ENCODE results near the gene PRPSAP1.
"Not testable (repeated sequence)": the region's sequence is repeated elsewhere in the genome, so short reads cannot be mapped to it uniquely, and the experiment has no call there.

The PRPSAP1 gene

DNA sequence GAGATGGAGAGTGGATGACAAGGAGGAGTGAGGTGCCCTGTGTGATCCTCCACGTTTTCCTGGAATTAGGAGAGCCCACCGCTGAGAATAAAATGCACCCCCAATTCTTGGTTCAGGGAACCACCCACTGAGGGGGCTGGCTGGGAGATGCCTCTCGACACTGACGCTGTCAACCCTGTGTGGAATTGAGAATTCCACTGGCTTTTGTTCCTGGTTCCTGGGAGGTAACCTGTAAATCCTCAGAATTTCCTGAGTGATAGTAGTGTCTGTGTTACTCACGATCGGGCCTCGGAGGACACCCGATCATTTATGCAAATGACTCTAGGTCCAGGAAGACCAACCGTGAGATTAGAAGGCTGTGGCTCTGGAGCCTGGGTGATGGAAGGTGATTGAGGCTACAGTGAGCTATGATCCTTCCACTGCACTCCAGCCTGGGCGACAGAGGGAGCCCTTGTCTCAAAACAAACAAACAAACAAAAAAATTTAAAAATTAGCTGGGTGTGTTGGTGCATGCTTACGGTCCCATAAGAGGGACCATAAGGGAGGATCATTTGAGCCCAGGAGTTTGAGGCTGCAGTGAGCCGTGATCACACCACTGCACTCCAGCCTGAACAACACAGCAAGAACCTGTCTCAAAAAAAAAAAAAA, 11.7 kb upstream of the PRPSAP1 start:
- H3K36me3 Mint-ChIP-seq (ENCODE audit: low read depth) = no peaks in the 10 kb centered on the region
- TF ChIP-seq, protein P1, sequence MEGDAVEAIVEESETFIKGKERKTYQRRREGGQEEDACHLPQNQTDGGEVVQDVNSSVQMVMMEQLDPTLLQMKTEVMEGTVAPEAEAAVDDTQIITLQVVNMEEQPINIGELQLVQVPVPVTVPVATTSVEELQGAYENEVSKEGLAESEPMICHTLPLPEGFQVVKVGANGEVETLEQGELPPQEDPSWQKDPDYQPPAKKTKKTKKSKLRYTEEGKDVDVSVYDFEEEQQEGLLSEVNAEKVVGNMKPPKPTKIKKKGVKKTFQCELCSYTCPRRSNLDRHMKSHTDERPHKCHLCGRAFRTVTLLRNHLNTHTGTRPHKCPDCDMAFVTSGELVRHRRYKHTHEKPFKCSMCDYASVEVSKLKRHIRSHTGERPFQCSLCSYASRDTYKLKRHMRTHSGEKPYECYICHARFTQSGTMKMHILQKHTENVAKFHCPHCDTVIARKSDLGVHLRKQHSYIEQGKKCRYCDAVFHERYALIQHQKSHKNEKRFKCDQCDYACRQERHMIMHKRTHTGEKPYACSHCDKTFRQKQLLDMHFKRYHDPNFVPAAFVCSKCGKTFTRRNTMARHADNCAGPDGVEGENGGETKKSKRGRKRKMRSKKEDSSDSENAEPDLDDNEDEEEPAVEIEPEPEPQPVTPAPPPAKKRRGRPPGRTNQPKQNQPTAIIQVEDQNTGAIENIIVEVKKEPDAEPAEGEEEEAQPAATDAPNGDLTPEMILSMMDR (IDR thresholded peaks at IDR 0.05; ENCODE audit: unreplicated experiment in 3 of 3) = peak in 2 of 3 experiments; percentile 12 to 20
- H3K27ac Mint-ChIP-seq = peak overlapping the region in 1 of 3 experiments; percentile 65
- no peaks in the 10 kb centered on the region for H3K9me3 Mint-ChIP-seq
- peaks cover 10% of the 10 kb centered on the region for H3K27me3 Mint-ChIP-seq (ENCODE audit: low read depth)
- no peak overlapping the region for H3K4me3 Mint-ChIP-seq
- peaks cover 36% of the 10 kb centered on the region for H3K4me1 Mint-ChIP-seq

DNA sequence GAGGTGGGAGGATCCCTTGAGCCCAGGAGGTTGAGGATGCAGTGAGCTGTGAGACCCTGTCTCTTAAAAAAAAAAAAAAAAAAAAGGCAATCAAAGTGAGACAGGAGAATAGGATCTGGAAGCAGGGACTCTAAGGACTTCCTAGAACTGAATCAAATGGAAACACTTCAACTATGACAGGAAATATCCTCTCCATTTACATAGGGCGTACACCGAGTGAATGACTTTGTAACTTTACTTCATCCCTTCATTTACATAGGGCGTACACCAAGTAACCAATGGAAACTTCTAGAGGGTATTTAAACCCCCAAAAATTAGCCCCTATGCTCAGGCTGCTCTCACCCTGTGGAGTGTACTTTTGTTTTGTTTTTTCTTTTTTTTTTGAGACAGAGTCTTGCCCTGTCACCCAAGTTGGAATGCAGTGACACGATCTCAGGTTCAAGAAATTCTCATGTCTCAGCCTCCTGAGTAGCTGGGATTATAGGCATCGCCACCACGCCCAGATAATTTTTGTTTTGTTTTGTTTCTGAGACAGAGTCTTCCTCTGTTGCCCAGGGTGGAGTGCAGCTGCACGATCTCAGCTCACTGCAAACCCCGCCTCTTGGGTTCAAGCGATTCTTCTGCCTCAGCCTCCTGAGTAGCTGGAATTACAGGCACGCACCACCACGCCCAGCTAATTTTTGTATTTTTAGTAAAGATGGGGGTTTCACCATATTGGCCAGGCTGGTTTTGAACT, 9.6 kb upstream of the PRPSAP1 start:
- H3K4me1 Mint-ChIP-seq = peaks cover 20% of the 10 kb centered on the region
- H3K27ac Mint-ChIP-seq = no peak overlapping the region
- peaks cover 5% of the 10 kb centered on the region for H3K27me3 Mint-ChIP-seq (ENCODE audit: low read depth)
- H3K9me3 Mint-ChIP-seq = no peaks in the 10 kb centered on the region
- TF ChIP-seq, protein P1 (IDR thresholded peaks at IDR 0.05; ENCODE audit: unreplicated experiment in 3 of 3) = no peak
- H3K36me3 Mint-ChIP-seq (ENCODE audit: low read depth) = no peaks in the 10 kb centered on the region
- no peak overlapping the region for H3K4me3 Mint-ChIP-seq

DNA sequence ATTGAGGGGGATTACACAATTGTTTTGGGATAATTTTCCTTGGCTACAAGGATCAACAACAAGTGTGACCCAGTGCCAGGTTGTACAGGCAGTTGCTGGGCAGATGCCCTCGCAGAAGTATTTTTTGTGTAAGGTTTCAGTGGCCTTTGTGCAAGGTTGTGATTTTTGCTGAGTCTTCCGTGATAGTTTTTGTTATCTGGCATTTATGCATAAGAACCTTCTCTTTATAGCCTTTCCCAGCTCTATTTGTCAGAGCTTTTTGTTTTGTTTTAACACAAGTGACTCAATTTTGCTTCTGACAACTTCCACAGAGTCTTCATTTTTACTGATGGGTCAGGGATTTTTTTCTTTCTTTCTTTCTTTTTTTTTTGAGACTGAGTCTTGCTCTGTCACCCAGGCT, 6.7 kb upstream of the PRPSAP1 start:
- H3K4me1 Mint-ChIP-seq = peaks cover 13% of the 10 kb centered on the region
- peak overlapping the region in 2 of 3 experiments; percentile 24 to 29 for H3K27ac Mint-ChIP-seq
- no peaks in the 10 kb centered on the region for H3K9me3 Mint-ChIP-seq
- no peaks in the 10 kb centered on the region for H3K36me3 Mint-ChIP-seq (ENCODE audit: low read depth)
- H3K27me3 Mint-ChIP-seq (ENCODE audit: low read depth) = peaks cover 3% of the 10 kb centered on the region
- H3K4me3 Mint-ChIP-seq = no peak overlapping the region
- TF ChIP-seq, protein P1 (IDR thresholded peaks at IDR 0.05; ENCODE audit: unreplicated experiment in 3 of 3) = no peak

DNA sequence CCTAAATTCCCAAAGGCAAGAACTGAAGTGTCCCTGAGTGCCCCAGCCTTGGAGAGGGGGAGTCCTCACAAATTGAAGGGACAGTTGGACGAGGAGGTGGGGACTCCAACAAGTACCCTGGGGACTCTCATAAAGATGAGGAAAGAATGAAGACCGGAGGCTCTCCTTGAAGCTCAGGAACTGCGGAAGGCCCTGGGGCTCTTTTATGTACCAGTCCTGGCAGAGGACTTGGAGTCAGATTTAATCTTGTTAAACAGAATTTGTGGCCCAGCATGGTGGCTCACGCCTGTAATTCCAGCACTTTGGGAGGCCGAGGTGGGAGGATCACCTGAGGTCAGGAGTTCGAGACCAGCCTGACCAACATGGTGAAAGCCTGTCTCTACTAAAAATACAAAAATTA, 6.1 kb upstream of the PRPSAP1 start:
- H3K4me1 Mint-ChIP-seq = peaks cover 13% of the 10 kb centered on the region
- not testable (repeated sequence) for H3K9me3 Mint-ChIP-seq; H3K27me3 Mint-ChIP-seq (ENCODE audit: low read depth); H3K27ac Mint-ChIP-seq; H3K36me3 Mint-ChIP-seq (ENCODE audit: low read depth); H3K4me3 Mint-ChIP-seq

DNA sequence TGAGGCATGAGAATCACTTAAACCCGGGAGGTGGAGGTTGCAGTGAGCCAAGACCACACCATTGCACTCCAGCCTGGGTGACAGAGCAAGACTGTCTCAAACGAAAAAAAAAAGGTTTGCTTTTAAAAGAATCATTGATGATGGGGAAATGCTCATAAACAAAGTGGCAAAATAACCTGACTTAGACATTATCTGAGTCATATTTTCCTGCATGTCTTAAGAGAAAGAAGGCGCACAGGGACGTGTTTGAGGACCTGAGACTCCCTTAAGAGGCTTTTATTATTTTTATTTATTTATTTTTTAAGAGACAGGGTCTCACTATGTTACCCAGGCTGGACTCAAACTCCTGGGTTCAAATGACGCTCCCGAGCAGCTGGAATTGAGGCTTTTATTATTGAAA, 5.7 kb upstream of the PRPSAP1 start:
- no peaks in the 10 kb centered on the region for H3K36me3 Mint-ChIP-seq (ENCODE audit: low read depth)
- TF ChIP-seq, protein P1 (IDR thresholded peaks at IDR 0.05; ENCODE audit: unreplicated experiment in 3 of 3) = no peak

DNA sequence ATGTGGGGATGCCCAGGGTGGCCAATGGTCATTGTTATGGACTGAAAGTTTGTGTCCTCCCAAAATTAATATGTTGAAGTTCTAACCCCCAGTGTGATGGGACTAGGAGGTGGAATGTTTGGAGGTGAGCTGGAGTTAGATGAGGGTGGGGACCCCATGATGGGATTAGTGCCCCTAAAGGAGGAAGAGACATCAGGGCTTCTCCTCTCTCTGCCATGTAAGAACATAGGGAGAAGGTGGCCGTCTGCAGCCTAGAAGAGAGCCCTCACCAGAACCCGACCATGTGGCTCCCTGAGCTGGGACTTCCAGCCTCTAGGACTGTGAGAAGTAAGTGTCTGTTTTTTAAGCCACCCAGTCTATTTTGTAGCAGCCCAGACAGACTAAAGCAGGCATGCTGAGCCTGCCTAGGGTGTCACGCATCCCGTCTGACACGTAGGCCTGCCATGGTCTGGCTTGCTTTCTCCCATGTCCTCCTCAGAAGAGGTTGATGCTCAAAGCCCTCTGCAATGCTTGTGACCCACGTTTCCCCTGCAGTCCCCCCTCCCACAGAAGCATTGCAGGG, 4.0 kb upstream of the PRPSAP1 start:
- H3K9me3 Mint-ChIP-seq = no peaks in the 10 kb centered on the region
- TF ChIP-seq, protein P1 (IDR thresholded peaks at IDR 0.05; ENCODE audit: unreplicated experiment in 3 of 3) = no peak
- no peaks in the 10 kb centered on the region for H3K36me3 Mint-ChIP-seq (ENCODE audit: low read depth)
- no peaks in the 10 kb centered on the region for H3K27me3 Mint-ChIP-seq (ENCODE audit: low read depth)
- no peak overlapping the region for H3K27ac Mint-ChIP-seq
- H3K4me3 Mint-ChIP-seq = peak overlapping the region in 1 of 3 experiments; percentile 14
- peaks cover 13% of the 10 kb centered on the region for H3K4me1 Mint-ChIP-seq

More for the DNA sequence above, 5.7 kb upstream of the PRPSAP1 start:
- Mint-ChIP-seq H3K27ac (no peak overlapping the region), H3K4me1 (peaks cover 13% of the 10 kb centered on the region), H3K27me3 (ENCODE audit: low read depth) (no peaks in the 10 kb centered on the region), H3K9me3 (no peaks in the 10 kb centered on the region), H3K4me3 (no peak overlapping the region)
